PC-9 (cell line): ENCODE data around the gene MCM6. TPM values are rescaled to one million over a fixed set of nuclear protein-coding genes. Genes with fewer than 3 reads are reported as not detected.
"Not testable (repeated sequence)": the region's sequence is repeated elsewhere in the genome, so short reads cannot be mapped to it uniquely, and the experiment has no call there.

Experiments used
- BruUV-seq: library from RNA; stranded (reverse); fragments of 400-500 nt; replicated peaks from 2 replicates; lab custom pipeline; 2021; lab: Mats Ljungman, UMichigan
- CTCF ChIA-PET: fragments of 300-600 bp; sonication (Branson Sonifier 250); formaldehyde crosslinking; loops from one replicate; lab custom pipeline; 2022; ENCODE audit warnings: antibody characterized with exemption; lab: Charles Lee
- POLR2A ChIA-PET: fragments of 300-600 bp; sonication (Branson Sonifier 250); formaldehyde crosslinking; loops from one replicate; lab custom pipeline; 2022; ENCODE audit warnings: antibody characterized with exemption; ENCODE audit not compliant: unreplicated experiment; lab: Charles Lee
- DNase-seq, 2 experiments: peaks; one replicate each; pipeline versions ENCODE4 v3.0.0 to v3.0.0-alpha.2; 2015 to 2022; ENCODE audit warnings: mixed read lengths in 1 of 2
- H2AFZ ChIP-seq: fragments of 200-600 bp; sonication (generic); 2 replicates; pipeline ENCODE4 v1.8.1; 2017; ENCODE audit warnings: antibody characterized with exemption
- H3F3A ChIP-seq: fragments of 200-600 bp; sonication (generic); 2 replicates; pipeline ENCODE4 v1.8.1; 2017; ENCODE audit warnings: antibody characterized with exemption, mild to moderate bottlenecking, low read depth; ENCODE audit not compliant: insufficient read depth
- H3K27ac ChIP-seq: fragments of 200-600 bp; sonication (generic); 2 replicates; pipeline ENCODE4 v1.6.1; 2016; ENCODE audit warnings: mixed run types
- H3K27me3 ChIP-seq: fragments of 200-600 bp; sonication (generic); 2 replicates; pipeline ENCODE4 v1.6.1; 2016; ENCODE audit warnings: low read depth, mixed run types; ENCODE audit not compliant: insufficient read depth
- H3K36me3 ChIP-seq: fragments of 200-600 bp; sonication (generic); 2 replicates; pipeline ENCODE4 v1.6.1; 2016; ENCODE audit warnings: low read depth, mixed run types
- H3K4me1 ChIP-seq: fragments of 200-600 bp; sonication (generic); replicated peaks from 2 replicates; pipeline ENCODE4 v1.6.1; 2016; ENCODE audit warnings: mixed run types; ENCODE audit not compliant: insufficient read depth
- H3K4me2 ChIP-seq: fragments of 200-600 bp; sonication (generic); 2 replicates; pipeline ENCODE4 v1.6.1; 2017; ENCODE audit warnings: mixed run types
- H3K4me3 ChIP-seq: fragments of 200-600 bp; sonication (generic); 2 replicates; pipeline ENCODE4 v1.6.1; 2016; ENCODE audit warnings: mixed run types
- H3K79me2 ChIP-seq: fragments of 200-600 bp; sonication (generic); 2 replicates; pipeline ENCODE4 v1.6.1; 2017; ENCODE audit warnings: low read depth, mixed run types
- H3K9me2 ChIP-seq: fragments of 200-600 bp; sonication (generic); 2 replicates; pipeline ENCODE4 v1.8.1; 2017; ENCODE audit warnings: mild to moderate bottlenecking; ENCODE audit not compliant: insufficient read depth
- H3K9me3 ChIP-seq: fragments of 200-600 bp; sonication (generic); 2 replicates; pipeline ENCODE4 v1.8.1; 2016; ENCODE audit warnings: low read depth; ENCODE audit not compliant: insufficient read depth
- H4K20me1 ChIP-seq: fragments of 200-600 bp; sonication (generic); 2 replicates; pipeline ENCODE4 v1.8.1; 2017; ENCODE audit not compliant: insufficient read depth
- EZH2 ChIP-seq: fragments of 200-600 bp; sonication (generic); IDR thresholded peaks from 2 replicates; pipeline ENCODE4 v1.8.0; 2017; ENCODE audit warnings: antibody characterized with exemption, low read depth
- intact Hi-C: fragments of 100-400 bp; cut with micrococcal nuclease; formaldehyde crosslinking; loops from one replicate; pipeline ENCODE4 v1.10.0; 2022; ENCODE audit not compliant: unreplicated experiment
- total RNA-seq: library from RNA; stranded (reverse); gene quantifications from 2 replicates; pipeline ENCODE4 v1.2.3, GENCODE V29; 2021
- TF ChIP-seq, protein P1 (sequence below): fragments of 200-600 bp; sonication (generic); conservative IDR thresholded peaks from 2 replicates; pipeline ENCODE4 v1.6.1; 2017; ENCODE audit warnings: mixed run types, antibody characterized with exemption, mild to moderate bottlenecking, moderate library complexity

The MCM6 gene
- total RNA-seq, 1 experiment from 2014 or later: 33.1 TPM

DNA sequence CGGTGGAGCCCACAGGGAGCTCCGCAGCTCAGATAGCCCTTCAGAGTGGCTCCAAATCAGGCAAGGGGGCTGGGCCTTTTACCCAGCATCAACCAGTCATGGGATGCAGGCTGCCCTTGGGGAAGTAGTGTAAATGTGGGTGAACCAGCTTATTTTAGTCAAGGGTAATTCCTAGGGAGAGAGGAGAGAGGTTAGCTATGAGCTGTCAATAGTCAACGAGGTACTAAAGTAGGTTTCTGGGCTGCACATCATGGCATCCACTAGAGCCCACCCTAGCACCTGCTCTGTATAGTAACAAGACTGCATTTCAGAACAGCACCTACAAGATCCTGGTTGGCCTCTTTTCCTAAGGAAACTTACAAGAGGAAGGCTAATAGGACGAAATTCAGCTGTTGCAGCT is 9.5 kb upstream of the MCM6 start:
- H2AFZ ChIP-seq: no peak overlapping the region
- no peak for TF ChIP-seq EZH2
- TF ChIP-seq, protein P1, sequence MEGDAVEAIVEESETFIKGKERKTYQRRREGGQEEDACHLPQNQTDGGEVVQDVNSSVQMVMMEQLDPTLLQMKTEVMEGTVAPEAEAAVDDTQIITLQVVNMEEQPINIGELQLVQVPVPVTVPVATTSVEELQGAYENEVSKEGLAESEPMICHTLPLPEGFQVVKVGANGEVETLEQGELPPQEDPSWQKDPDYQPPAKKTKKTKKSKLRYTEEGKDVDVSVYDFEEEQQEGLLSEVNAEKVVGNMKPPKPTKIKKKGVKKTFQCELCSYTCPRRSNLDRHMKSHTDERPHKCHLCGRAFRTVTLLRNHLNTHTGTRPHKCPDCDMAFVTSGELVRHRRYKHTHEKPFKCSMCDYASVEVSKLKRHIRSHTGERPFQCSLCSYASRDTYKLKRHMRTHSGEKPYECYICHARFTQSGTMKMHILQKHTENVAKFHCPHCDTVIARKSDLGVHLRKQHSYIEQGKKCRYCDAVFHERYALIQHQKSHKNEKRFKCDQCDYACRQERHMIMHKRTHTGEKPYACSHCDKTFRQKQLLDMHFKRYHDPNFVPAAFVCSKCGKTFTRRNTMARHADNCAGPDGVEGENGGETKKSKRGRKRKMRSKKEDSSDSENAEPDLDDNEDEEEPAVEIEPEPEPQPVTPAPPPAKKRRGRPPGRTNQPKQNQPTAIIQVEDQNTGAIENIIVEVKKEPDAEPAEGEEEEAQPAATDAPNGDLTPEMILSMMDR: no peak
- DNase-seq: no peak
- no peaks in the 10 kb centered on the region for H4K20me1 ChIP-seq
- no peaks in the 10 kb centered on the region for H3K4me1 ChIP-seq
- no peaks in the 10 kb centered on the region for H3K79me2 ChIP-seq
- no peak overlapping the region for H3K4me2 ChIP-seq
- CTCF ChIA-PET: interaction anchor here (0.5 kb wide), 1 partner anchor 181 kb away, joined by 8 read pairs; no protein-coding TSS in a partner anchor
- no peak overlapping the region for H3K4me3 ChIP-seq
- POLR2A ChIA-PET: no interaction called here
- no peaks in the 10 kb centered on the region for H3K9me2 ChIP-seq
- intact Hi-C loops: no loop called here
- no TSS peak for BruUV-seq
- no peaks in the 10 kb centered on the region for H3F3A ChIP-seq
- H3K27ac ChIP-seq: no peak overlapping the region
- H3K36me3 ChIP-seq: no peaks in the 10 kb centered on the region
- no peaks in the 10 kb centered on the region for H3K9me3 ChIP-seq
- no peaks in the 10 kb centered on the region for H3K27me3 ChIP-seq

DNA sequence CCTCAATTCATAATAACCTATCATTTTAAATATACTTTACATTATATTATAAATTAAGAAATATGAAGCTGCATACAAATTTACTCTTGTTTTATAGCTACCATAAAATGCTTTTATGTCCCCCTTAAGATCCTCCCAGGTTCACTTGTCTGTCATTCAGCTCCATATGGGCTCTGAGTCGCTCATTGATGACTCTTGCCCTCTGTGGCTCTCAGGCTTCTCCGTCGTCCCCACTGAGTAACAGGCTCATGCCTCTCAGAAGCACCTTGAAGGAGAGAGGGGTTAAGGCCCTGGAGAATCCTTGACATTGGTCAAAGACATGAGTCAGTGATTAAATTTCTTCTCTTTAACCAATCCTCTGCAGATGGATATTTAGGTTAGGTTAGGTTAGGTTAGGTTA is 6.2 kb upstream of the MCM6 start:
- H3K4me2 ChIP-seq: no peak overlapping the region
- H3K4me1 ChIP-seq: no peaks in the 10 kb centered on the region
- no peaks in the 10 kb centered on the region for H4K20me1 ChIP-seq
- no peaks in the 10 kb centered on the region for H3K9me3 ChIP-seq
- H3K27ac ChIP-seq: no peak overlapping the region
- no peak for DNase-seq
- H3K79me2 ChIP-seq: no peaks in the 10 kb centered on the region
- intact Hi-C loops: no loop called here
- no peaks in the 10 kb centered on the region for H3K36me3 ChIP-seq
- no TSS peak for BruUV-seq
- ChIA-PET CTCF (no interaction called here), POLR2A (interaction anchor here (0.6 kb wide), 2 partner anchors 48 to 92 kb away, joined by 3 to 9 read pairs; no protein-coding TSS in a partner anchor)
- H3F3A ChIP-seq: no peaks in the 10 kb centered on the region
- H3K4me3 ChIP-seq: no peak overlapping the region
- TF ChIP-seq, protein P1: no peak
- no peak for TF ChIP-seq EZH2
- no peaks in the 10 kb centered on the region for H3K9me2 ChIP-seq
- no peak overlapping the region for H2AFZ ChIP-seq
- H3K27me3 ChIP-seq: no peaks in the 10 kb centered on the region

DNA sequence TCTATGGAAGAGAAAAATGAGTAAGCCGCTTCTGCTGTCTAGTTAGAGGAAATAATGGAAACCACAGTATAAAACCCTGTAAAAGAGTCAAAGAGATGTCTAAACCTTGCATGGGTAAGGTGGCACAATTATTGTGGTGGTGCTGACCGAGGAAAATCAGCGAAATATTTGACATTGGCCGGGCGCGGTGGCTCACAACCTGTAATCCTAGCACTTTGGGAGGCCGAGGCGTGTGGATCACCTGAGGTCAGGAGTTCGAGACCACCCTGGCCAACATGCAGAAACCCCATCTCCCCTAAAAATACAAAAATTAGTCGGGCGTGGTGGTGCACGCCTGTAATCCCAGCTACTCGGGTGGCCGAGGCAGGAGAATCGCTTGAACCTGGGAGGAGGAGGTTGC is 527 bp upstream of the MCM6 start:
- H3K27me3 ChIP-seq, H3F3A ChIP-seq, BruUV-seq, H3K36me3 ChIP-seq, DNase-seq, H4K20me1 ChIP-seq, H3K9me3 ChIP-seq, H3K27ac ChIP-seq, H3K9me2 ChIP-seq: not testable (repeated sequence)
- POLR2A ChIA-PET: interaction anchor here (0.6 to 1.0 kb wide), 3 partner anchors 135 to 825 kb away, joined by 3 to 11 read pairs (median 4); partner anchors contain the start of genes RAB3GAP1 and UBXN4
- H3K4me3 ChIP-seq: peak overlapping the region; percentile 63; the same call in 1 of the 2 replicates
- H3K4me2 ChIP-seq: peak overlapping the region; percentile 83
- peaks cover 18% of the 10 kb centered on the region; the same call in 1 of the 2 replicates for H3K4me1 ChIP-seq
- intact Hi-C loops: loop anchor here (10.0 kb wide), 1 partner anchor 68 kb away; no protein-coding TSS in a partner anchor
- CTCF ChIA-PET: interaction anchor here (0.6 kb wide), 1 partner anchor 37 kb away, joined by 5 read pairs; no protein-coding TSS in a partner anchor
- H3K79me2 ChIP-seq: peaks cover 23% of the 10 kb centered on the region
- H2AFZ ChIP-seq: peak overlapping the region; percentile 84
